B cell (primary cell): ENCODE data around the gene GPR4. TPM values are rescaled to one million over a fixed set of nuclear protein-coding genes. Genes with fewer than 3 reads are reported as not detected.
A peak's percentile ranks its signal among the peaks of the same experiment; 100 is the strongest.

ENCODE experiments used
- ATAC-seq: fragments of 200-7000 bp; cut with Tn5 transposase; one replicate; pipeline ENCODE4 v1.10.0; 2021; ENCODE audit warnings: low read depth, mild to moderate bottlenecking, moderate number of reproducible peaks, moderate library complexity
- CTCF ChIA-PET: fragments of 350-600 bp; sonication (Branson Sonifier 250); formaldehyde crosslinking; loops from one replicate; lab custom pipeline; 2021; ENCODE audit warnings: antibody characterized with exemption, inconsistent platforms; lab: Charles Lee
- POLR2A ChIA-PET: fragments of 350-600 bp; sonication (Branson Sonifier 250); formaldehyde crosslinking; loops from one replicate; lab custom pipeline; 2021; ENCODE audit warnings: antibody characterized with exemption; lab: Charles Lee
- DNase-seq: peaks from one replicate; pipeline ENCODE4 v3.0.0; 2013
- H2AFZ ChIP-seq: 2 replicates; pipeline ENCODE4 v1.6.1; 2012; ENCODE audit warnings: mild to moderate bottlenecking, low read depth, low read length; ENCODE audit not compliant: insufficient read depth, poor library complexity, severe bottlenecking
- H3K27ac ChIP-seq, 2 donors: 1 replicate in 1 of 2; 2 replicates in 1 of 2; pipeline ENCODE4 v1.5.1; 2012 to 2013; ENCODE audit warnings: low read length in 2 of 2, mild to moderate bottlenecking in 2 of 2, moderate library complexity in 1 of 2
- H3K27me3 ChIP-seq, 4 experiments: fragments of 200-600 bp in 1 of 4; sonication (generic) in 1 of 4; replicated peaks in 1 of 4; 1 replicate in 2 of 4; 2 replicates in 2 of 4; pipeline versions ENCODE4 v1.6.1 to v1.7.0; 2013 to 2016; ENCODE audit warnings: low read length in 3 of 4, mild to moderate bottlenecking in 2 of 4, mixed read lengths in 1 of 4, moderate library complexity in 1 of 4; ENCODE audit not compliant: insufficient read depth in 4 of 4, control insufficient read depth in 3 of 4; ENCODE audit errors: control extremely low read depth in 1 of 4
- H3K36me3 ChIP-seq, 2 experiments: replicated peaks in 1 of 2; 1 replicate in 1 of 2; 2 replicates in 1 of 2; pipeline versions ENCODE4 v1.6.1 to v1.7.1; 2013; ENCODE audit warnings: low read length in 1 of 2; ENCODE audit not compliant: insufficient read depth in 2 of 2, control insufficient read depth in 1 of 2; ENCODE audit errors: control extremely low read depth in 1 of 2, extremely low read depth in 1 of 2
- H3K4me1 ChIP-seq, 2 donors: fragments of 200-600 bp in 1 of 2; sonication (generic) in 1 of 2; 1 replicate in 1 of 2; 2 replicates in 1 of 2; pipeline versions ENCODE4 v1.5.1 to v1.6.1; 2013 to 2017; ENCODE audit warnings: low read length in 2 of 2; ENCODE audit not compliant: control insufficient read depth in 2 of 2, insufficient read depth in 2 of 2
- H3K4me2 ChIP-seq: replicated peaks from 2 replicates; pipeline ENCODE3; 2012; ENCODE audit warnings: mild to moderate bottlenecking, low read depth, low read length; ENCODE audit not compliant: poor library complexity, severe bottlenecking
- H3K4me3 ChIP-seq, 5 experiments: fragments of 200-600 bp in 1 of 5; sonication (generic) in 1 of 5; 1 replicate in 3 of 5; 2 replicates in 2 of 5; pipeline versions ENCODE4 v1.5.1 to v1.7.0; 2011 to 2016; ENCODE audit warnings: low read length in 4 of 5, mild to moderate bottlenecking in 4 of 5, low read depth in 2 of 5, control low read depth in 1 of 5, moderate library complexity in 1 of 5; ENCODE audit not compliant: insufficient read depth in 1 of 5; ENCODE audit errors: control extremely low read depth in 1 of 5, extremely low read depth in 1 of 5
- H3K79me2 ChIP-seq: fragments of 200-600 bp; sonication (generic); one replicate; pipeline ENCODE4 v1.6.0; 2016; ENCODE audit warnings: low read length; ENCODE audit not compliant: control insufficient read depth, insufficient read depth
- H3K9ac ChIP-seq: fragments of 200-600 bp; sonication (generic); 2 replicates; pipeline ENCODE4 v1.6.1; 2017; ENCODE audit warnings: mild to moderate bottlenecking, low read length, moderate library complexity
- H3K9me3 ChIP-seq, 3 donors: one replicate each; pipeline versions ENCODE4 v1.6.1 to v1.7.1; 2013; ENCODE audit warnings: low read length in 2 of 3; ENCODE audit not compliant: control insufficient read depth in 2 of 3, insufficient read depth in 1 of 3; ENCODE audit errors: control extremely low read depth in 1 of 3
- H4K20me1 ChIP-seq: 2 replicates; pipeline ENCODE4 v1.6.0; 2012; ENCODE audit warnings: mild to moderate bottlenecking, low read length; ENCODE audit not compliant: insufficient read depth, control insufficient read depth, poor library complexity, severe bottlenecking
- H3K27ac Mint-ChIP-seq: one replicate; pipeline ENCODE4 v1.8.0; 2021; ENCODE audit warnings: mixed read lengths
- H3K27me3 Mint-ChIP-seq: one replicate; pipeline ENCODE4 v1.8.0; 2021; ENCODE audit warnings: mixed read lengths
- H3K4me1 Mint-ChIP-seq: one replicate; pipeline ENCODE4 v1.8.0; 2021; ENCODE audit warnings: mixed read lengths
- H3K4me3 Mint-ChIP-seq: one replicate; pipeline ENCODE4 v1.8.0; 2021; ENCODE audit warnings: mixed read lengths
- H3K9me3 Mint-ChIP-seq: one replicate; pipeline ENCODE4 v1.8.0; 2022; ENCODE audit warnings: mixed read lengths; ENCODE audit not compliant: insufficient read depth
- CTCF ChIP-seq: fragments of 200-600 bp; IDR thresholded peaks from one replicate; pipeline ENCODE4 v1.8.0; 2022; ENCODE audit warnings: antibody characterized with exemption, mild to moderate bottlenecking
- EZH2 ChIP-seq: IDR thresholded peaks from 2 replicates; pipeline ENCODE4 v1.6.1; 2012; ENCODE audit warnings: borderline replicate concordance, low read depth, mild to moderate bottlenecking, moderate library complexity, low read length; ENCODE audit not compliant: insufficient read depth, poor library complexity, severe bottlenecking
- WGBS: methylation state at CpG from one replicate; pipeline ENCODE4 v1.1.5; 2013; ENCODE audit warnings: missing lambda C conversion rate; ENCODE audit not compliant: insufficient coverage; 5-methylcytosine and 5-hydroxymethylcytosine counted together
- intact Hi-C: fragments of 100-400 bp; cut with micrococcal nuclease; formaldehyde crosslinking; loops from one replicate; pipeline ENCODE4 v1.10.0; 2022
- polyA plus RNA-seq: library from polyadenylated mRNA; depleted of rRNA; stranded (reverse); fragments of >200 nt; gene quantifications from 2 replicates; pipeline ENCODE4 v1.2.3, GENCODE V29; 2012
- total RNA-seq, 2 donors: library from RNA; stranded (reverse); fragments of 120-200 nt in 1 of 2; gene quantifications; 1 replicate in 1 of 2; 2 replicates in 1 of 2; pipeline versions ENCODE4 v1.2.3 to v1.2.4, GENCODE V29; 2013 to 2022

The GPR4 gene
- total and polyA plus RNA-seq, 2 donors (not counting 1 experiment from before 2014, with no cell fraction given): not detected

DNA sequence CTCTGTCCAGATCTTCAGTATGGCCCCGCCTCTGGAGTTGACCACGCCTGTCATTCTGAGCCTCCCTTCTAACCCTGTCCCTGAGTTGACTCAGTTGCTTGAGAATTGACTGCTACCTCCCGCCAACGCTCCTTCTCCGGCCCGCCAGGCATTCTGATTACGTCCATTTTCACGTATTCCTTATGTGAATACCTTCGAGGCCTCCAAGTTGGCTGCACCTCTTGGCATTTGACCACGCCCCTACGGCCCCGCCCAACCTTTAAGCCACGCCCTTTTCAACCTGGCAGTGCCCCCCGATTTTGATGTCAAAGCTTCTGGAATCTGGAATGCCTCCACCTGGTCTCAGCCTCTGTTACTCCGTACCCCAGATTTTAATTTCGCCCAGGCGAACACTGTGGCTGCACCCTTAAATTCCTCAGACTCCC lies 38.8 kb upstream of the GPR4 start:
- H3K27me3 ChIP-seq: peaks cover 0 to 5% (median 2%) of the 10 kb centered on the region in 4 experiments
- H3K9me3 Mint-ChIP-seq: peaks cover 3% of the 10 kb centered on the region
- intact Hi-C loops: loop anchor here (1.0 to 5.0 kb wide), 2 partner anchors 76 to 214 kb away; no protein-coding TSS in a partner anchor
- peaks cover 34 to 62% of the 10 kb centered on the region in 2 donors for H3K4me1 ChIP-seq
- peaks cover 0 to 3% (median 0%) of the 10 kb centered on the region in 3 donors for H3K9me3 ChIP-seq
- peak overlapping the region; percentile 93 for H2AFZ ChIP-seq
- no peak for DNase-seq
- peaks cover 42% of the 10 kb centered on the region for H3K4me1 Mint-ChIP-seq
- TF ChIP-seq EZH2 (no peak), CTCF (no peak)
- H3K4me3 Mint-ChIP-seq: peak overlapping the region; percentile 84
- no peaks in the 10 kb centered on the region for H3K27me3 Mint-ChIP-seq
- H3K4me2 ChIP-seq: peak overlapping the region; percentile 98
- H3K9ac ChIP-seq: peak overlapping the region; percentile 71
- ATAC-seq: no peak
- H3K27ac Mint-ChIP-seq: peak overlapping the region; percentile 96
- CTCF ChIA-PET: interaction anchor here (0.6 to 5.9 kb wide), 18 partner anchors 21 to 1651 kb away, joined by 3 to 60 read pairs (median 8); partner anchors contain the start of genes QPCTL and SNRPD2
- peak overlapping the region; percentile 86 to 93 for H3K27ac ChIP-seq
- H4K20me1 ChIP-seq: no peaks in the 10 kb centered on the region
- POLR2A ChIA-PET: interaction anchor here (0.6 to 1.9 kb wide), 5 partner anchors 30 to 201 kb away, joined by 3 to 9 read pairs (median 4); partner anchors contain the start of genes QPCTL and SNRPD2
- no peaks in the 10 kb centered on the region for H3K36me3 ChIP-seq
- 64% methylated on average over 17 of the region's 17 CpGs for WGBS
- peaks cover 17% of the 10 kb centered on the region for H3K79me2 ChIP-seq
- peak overlapping the region in 4 of 5 experiments; percentile 42 to 81 (median 58) for H3K4me3 ChIP-seq
